ENCODE results near the gene RAB27A. TPM values are rescaled to one million over a fixed set of nuclear protein-coding genes. Genes with fewer than 3 reads are reported as not detected.

Gene RAB27A
- total RNA-seq, 1 experiment from 2014 or later: 4.3 TPM

DNA sequence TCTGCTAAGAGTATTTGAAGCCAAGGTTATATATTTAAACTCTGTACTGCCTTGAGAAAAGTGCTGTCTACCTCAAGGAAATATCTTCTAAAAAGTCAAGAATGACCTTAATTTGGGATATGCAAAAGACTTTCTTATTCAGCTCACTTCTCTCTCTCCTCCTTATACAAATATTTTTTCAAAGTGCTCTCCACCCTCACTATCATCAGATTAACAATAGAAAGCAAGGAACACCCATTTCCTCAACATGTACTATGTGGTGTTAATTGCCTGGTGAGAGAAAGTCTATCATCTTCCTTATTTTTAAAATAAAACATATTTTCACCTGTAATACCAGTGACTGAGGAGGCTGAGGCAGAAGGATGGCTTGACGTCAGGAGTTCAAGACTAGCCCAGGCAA is 48.4 kb downstream of the RAB27A start:
- Histone ChIP-seq H3K9me3 (no peaks in the 10 kb centered on the region), H3K4me3 (no peak overlapping the region), H3K27me3 (no peaks in the 10 kb centered on the region), H3K36me3 (no peaks in the 10 kb centered on the region)
- DNase-seq: no peak

DNA sequence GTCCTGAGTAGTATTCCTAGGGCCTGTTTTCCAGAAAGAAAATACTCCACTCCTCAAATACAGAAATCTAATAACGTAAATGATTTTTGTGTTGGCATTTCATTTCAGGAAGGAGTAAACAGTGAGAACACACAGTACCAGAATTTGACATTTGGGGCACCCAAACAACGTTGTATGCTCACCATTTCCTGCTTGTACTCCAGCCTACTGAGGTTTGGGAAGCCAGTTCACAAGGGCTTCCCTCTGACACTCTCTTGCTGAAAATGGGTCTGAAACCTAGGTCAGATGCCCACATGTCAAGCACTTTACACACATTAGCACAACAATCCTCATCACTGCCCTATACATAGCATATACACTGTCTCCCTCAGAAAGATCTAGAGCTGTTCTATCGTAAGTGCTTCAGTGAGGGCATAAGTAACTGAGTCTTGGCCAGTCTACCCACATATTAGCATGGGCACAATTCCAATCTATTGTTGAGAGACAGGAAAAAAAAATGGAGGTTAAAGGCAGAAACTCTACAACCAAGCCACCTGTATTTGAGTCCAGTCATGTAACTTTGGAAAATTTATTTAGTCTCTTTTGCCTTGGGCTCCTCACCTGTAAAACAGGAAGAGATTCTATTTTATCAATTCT is 49.4 kb downstream of the RAB27A start:
- Histone ChIP-seq H3K27me3 (no peaks in the 10 kb centered on the region), H3K36me3 (no peaks in the 10 kb centered on the region), H3K4me3 (no peak overlapping the region), H3K9me3 (no peaks in the 10 kb centered on the region)
- no peak for DNase-seq

DNA sequence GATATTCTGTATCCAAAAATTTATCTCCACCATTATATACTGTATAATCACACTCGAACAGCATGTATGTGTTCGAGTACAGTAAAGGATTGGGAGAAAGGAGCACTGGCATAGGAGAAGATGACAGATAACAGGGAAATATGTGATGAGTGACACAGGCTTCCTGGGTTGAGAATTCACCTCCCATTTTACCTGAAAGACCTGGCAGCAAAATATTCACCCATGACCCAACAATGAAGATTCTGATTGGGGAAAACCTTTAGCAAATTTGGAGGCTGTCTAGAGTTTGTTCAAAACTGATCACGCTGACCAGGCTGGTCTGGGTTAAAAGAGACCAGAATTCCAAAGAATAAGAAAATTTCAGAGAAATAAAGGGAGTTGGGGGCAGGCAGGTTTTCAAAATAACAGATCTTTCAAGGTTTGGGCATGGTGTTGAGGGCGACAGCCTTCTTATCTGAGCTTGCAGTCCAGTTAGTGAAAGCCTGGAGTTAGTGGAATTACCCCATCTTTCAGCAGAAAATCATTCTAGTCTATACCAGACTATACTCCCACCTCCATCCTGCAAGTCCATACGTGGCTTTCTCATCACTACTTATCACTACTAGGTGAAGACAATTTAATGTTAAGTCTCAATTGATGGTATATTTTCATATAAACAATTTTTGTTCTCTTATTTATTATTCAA is 50.0 kb downstream of the RAB27A start:
- no peak for DNase-seq
- no peak overlapping the region for H3K4me3 ChIP-seq
- no peaks in the 10 kb centered on the region for H3K9me3 ChIP-seq
- H3K27me3 ChIP-seq: no peaks in the 10 kb centered on the region
- H3K36me3 ChIP-seq: no peaks in the 10 kb centered on the region

DNA sequence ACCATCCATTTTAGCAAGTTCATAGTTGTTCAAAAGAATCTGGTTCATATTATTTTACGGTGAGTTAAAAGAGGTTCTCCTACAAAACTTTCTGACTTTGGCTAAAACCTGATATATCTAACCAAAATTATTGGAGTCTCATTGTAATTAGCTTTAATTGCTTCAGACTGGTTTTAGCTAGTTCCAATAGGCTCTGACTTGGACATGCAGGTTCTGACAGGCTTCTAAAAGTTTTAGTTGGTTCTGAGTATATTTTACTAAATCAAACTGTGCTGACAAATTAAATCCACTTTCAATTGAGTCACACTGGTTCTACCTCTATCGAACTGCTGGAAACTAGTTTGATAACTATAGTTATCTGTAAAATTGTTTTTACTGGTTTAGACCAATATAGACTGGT is 50.7 kb downstream of the RAB27A start:
- Histone ChIP-seq H3K4me3 (no peak overlapping the region), H3K9me3 (no peaks in the 10 kb centered on the region), H3K27me3 (no peaks in the 10 kb centered on the region), H3K36me3 (no peaks in the 10 kb centered on the region)
- DNase-seq: no peak

DNA sequence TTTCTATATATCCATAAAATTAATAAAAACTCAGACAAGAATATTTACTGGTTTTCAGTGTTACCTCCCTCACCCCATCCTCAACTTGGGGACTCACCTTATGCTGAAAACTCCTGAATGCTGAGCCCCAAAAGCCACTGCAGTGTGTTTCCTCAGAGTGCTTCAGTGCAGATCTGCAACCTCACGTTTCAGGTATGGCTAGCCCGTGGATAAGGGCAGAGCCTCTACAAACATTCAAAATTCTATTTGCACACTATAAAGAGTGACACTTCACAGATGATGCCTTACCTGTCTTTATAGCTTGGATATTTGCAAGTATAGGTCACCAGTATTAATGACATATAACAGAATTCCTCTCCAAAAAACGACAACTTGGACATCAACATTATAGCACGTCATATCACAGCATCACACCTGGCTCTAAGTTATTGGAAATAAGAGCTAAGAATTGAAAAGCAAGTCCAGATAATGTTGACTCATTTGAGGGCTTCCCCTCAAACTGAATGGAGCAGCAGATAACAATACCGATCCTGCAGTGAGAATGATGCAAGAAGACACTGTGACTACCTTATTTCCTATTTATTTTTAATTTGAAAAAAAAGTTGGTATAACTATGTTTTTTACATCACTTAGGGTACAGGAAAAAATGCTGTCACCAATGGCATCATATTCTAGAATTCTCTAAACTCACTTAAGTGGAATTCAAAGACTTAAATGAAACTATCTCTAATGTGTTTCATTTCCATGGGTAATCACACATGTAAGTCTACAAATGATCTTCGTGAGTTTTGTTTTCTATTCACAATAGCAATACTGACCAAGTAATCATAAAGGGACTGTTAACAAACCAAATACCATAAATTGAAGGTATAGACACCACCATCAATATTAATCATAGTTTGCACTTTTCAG is 52.1 kb downstream of the RAB27A start:
- H3K36me3 ChIP-seq: no peaks in the 10 kb centered on the region
- DNase-seq: no peak

DNA sequence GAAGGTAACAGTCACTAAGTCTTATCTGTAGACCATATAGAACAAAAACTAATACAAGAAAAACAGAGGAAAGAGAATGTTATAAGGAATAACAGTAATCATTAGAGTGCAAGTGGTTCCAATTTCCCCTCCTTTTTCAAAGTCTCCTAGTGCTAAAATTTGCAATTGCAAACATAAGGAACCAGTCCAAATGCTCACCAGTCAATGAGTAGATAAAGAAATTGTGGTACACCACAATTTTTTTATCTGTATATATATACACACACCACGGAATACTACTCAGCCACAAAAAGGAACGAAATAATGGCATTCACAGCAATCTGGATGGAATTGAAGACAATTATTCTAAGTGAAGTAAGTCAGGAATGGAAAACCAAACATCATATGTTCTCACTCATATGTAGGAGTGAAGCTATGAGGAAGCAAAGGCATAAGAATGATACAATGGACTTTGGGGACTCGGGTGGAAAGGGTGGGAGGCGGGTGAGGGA is 54.0 kb downstream of the RAB27A start:
- Histone ChIP-seq H3K36me3 (no peaks in the 10 kb centered on the region), H3K9me3 (no peaks in the 10 kb centered on the region), H3K27me3 (no peaks in the 10 kb centered on the region), H3K4me3 (no peak overlapping the region)
- no peak for DNase-seq

More for the DNA sequence above, 52.1 kb downstream of the RAB27A start:
- H3K27me3 ChIP-seq: no peaks in the 10 kb centered on the region
- H3K4me3 ChIP-seq: no peak overlapping the region
- no peaks in the 10 kb centered on the region for H3K9me3 ChIP-seq

DNA sequence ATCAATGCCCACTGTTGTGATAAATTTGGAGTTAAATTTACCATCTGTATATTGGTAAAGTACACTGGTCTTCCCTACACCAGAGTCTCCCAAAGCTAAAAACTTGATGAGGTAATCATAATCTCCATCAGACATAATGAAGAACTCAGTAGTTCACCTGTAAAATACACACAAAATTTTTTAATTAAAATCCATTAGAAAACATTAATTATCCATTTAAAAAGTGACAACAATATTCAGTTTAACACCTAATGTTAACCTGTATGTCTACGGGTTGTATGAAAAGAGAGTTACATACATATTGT is 54.9 kb downstream of the RAB27A start:
- Histone ChIP-seq H3K27me3 (no peaks in the 10 kb centered on the region), H3K9me3 (no peaks in the 10 kb centered on the region), H3K4me3 (no peak overlapping the region), H3K36me3 (no peaks in the 10 kb centered on the region)
- no peak for DNase-seq

DNA sequence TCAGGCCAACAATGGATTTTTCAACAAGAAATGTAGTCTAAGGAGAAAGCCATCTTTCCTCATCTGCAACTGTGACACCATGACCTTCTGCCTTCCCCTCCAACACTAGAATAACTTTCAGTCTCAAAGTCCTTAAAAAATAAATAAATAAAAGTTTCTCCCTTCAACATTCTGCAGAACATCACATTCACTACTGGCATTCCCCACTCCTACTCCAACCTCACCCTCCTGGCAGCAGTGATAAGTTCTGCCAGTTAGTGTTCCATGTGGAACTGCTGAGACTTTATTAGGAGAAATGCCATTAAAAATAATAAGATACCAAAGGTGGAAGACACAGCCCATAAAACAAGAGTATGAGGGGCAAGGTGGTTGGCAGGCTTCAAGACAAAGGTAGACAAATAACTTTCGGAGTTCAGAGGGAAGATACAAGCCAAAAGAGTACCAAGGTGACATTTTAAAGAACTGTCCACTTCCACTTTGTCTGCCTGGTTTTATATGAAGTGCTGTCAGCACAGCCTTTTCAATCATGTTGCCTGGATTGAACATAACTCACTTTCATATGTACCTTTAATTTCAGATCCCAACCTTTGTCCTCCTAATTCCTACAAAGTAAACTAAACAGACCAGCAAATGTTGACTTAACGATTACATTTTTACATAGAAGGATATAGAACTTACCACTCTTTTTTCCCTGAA is 55.4 kb downstream of the RAB27A start:
- Histone ChIP-seq H3K9me3 (no peaks in the 10 kb centered on the region), H3K36me3 (no peaks in the 10 kb centered on the region), H3K27me3 (no peaks in the 10 kb centered on the region), H3K4me3 (no peak overlapping the region)
- DNase-seq: no peak

DNA sequence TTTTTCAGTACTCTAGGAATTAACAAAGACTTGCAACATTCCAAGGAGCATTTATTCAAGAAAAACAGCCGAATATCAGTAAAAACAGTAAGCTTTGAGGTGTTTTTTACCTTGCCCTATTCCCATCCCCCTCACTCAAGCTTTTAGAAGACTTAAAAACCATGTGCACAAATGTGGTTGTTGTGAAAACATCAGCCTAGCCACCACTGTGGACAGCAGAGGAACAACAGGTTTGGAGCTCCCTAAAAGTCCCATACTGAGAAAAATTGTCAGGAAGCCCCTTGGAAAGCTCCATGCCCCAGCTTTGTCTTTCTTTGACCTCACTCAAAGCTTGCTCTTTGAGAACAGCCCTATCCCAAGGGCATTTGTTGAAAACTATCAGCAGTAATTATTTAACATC is 58.2 kb downstream of the RAB27A start:
- H3K36me3 ChIP-seq: no peaks in the 10 kb centered on the region
- no peak overlapping the region for H3K4me3 ChIP-seq
- H3K27me3 ChIP-seq: no peaks in the 10 kb centered on the region
- H3K9me3 ChIP-seq: no peaks in the 10 kb centered on the region
- no peak for DNase-seq

DNA sequence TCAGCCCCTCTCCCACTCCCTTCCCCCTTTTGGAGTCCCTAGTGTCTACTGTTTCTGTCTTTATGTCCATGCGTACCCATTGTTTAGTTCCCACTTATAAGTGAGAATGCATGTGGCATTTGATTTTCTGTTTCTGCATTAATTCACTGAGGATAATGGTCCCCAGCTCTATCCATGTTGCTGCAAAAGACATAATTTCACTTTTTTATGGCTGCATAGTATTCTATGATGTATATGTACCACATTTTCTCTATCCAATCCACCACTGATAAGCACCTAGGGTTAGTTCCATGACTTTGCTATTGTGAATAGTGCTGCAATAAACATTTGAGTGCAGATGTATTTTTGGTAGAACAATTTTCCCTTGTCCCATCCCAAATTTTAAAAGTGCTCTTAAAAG is 58.7 kb downstream of the RAB27A start:
- Histone ChIP-seq H3K27me3 (no peaks in the 10 kb centered on the region), H3K36me3 (no peaks in the 10 kb centered on the region), H3K4me3 (no peak overlapping the region), H3K9me3 (no peaks in the 10 kb centered on the region)
- DNase-seq: no peak

DNA sequence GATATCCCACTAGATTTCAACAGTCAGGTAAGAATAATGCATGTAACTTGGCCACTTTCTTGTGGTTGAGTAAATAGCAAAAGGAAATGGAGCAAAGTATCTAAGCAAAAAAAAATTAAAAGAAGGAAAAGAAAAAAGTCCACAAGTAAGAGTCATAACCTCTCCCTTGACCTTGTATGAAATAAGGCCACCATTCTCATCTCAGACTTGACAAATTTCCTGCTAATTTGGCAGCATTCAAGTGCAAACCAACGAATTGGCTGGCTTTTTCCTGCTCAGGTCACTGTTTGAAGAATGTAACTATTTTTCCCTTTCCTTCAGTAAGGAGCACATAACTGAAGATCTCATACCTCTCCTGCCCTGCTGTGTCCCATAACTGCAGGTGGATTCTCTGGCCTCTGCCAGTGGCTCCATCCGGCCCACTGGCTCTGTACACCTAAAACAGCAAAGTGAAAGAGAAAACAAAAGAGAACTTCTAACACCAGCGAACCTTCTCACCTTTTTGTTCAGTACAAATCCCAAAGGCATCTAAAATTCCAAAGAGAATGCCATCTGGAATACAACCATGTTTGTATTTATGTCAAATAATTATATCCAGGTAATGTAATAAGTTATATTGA is 59.5 kb downstream of the RAB27A start:
- Histone ChIP-seq H3K9me3 (no peaks in the 10 kb centered on the region), H3K4me3 (no peak overlapping the region), H3K27me3 (no peaks in the 10 kb centered on the region), H3K36me3 (no peaks in the 10 kb centered on the region)
- DNase-seq: no peak

DNA sequence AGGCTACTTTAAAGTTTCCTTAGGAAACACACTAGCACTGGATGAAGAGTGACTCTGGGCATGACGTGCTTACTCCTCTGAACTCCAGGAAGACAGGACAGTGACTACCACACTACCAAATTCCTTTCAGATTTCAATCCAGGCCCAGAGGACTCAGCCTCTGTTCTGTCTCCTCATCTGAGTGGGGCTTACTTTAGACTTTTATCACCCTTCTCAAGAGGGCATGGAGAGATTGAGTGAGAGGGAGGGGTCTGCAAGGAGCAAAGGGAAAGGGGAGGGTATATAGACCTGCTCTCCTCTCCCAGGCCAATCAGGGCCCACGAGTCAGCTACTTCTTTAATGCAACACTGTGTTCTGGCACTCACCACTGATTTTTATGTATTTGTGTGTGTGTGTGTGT is 63.5 kb downstream of the RAB27A start:
- no peak for DNase-seq
- no peaks in the 10 kb centered on the region for H3K9me3 ChIP-seq
- no peaks in the 10 kb centered on the region for H3K27me3 ChIP-seq
- no peak overlapping the region for H3K4me3 ChIP-seq
- no peaks in the 10 kb centered on the region for H3K36me3 ChIP-seq

DNA sequence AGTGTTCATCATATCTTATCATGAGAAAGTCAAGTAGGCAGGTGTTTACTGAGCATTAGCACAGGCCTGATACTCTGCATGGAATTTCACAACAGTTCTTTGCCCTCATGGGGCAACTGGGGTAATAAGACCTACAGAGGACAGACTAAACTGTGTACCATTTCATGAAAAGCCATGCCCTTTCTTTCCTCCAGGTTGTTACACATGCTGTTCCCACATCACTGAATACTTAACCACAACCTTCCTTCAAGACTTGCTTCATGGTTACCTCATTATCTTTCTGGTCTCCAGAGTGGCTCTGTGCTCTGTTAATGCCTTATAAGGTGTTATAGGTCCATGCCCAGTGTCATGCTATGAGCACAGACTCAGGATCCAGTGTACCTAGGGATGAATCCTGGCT is 64.7 kb downstream of the RAB27A start:
- H3K4me3 ChIP-seq: no peak overlapping the region
- H3K9me3 ChIP-seq: no peaks in the 10 kb centered on the region
- no peak for DNase-seq
- no peaks in the 10 kb centered on the region for H3K36me3 ChIP-seq
- H3K27me3 ChIP-seq: no peaks in the 10 kb centered on the region

DNA sequence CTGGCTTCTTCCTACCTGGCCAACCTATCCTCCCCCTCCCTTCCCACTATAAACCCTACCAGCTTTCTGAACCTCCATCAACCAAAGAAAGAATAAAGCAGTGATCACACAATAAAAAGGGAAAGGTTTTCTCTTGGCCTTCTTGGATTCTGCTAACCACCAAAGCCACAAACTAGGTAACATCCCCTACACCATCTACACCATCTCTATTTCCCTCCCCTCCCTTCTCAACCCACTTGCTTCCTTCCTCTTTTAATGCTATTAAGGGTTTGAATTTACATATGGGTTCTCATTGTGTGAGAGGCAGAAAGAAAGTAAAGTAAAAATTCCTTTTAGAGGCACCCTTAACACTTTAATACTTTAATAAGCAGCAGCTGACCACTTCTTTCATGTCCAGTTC is 67.0 kb downstream of the RAB27A start:
- no peaks in the 10 kb centered on the region for H3K36me3 ChIP-seq
- no peaks in the 10 kb centered on the region for H3K9me3 ChIP-seq
- H3K27me3 ChIP-seq: no peaks in the 10 kb centered on the region
- no peak overlapping the region for H3K4me3 ChIP-seq
- no peak for DNase-seq

DNA sequence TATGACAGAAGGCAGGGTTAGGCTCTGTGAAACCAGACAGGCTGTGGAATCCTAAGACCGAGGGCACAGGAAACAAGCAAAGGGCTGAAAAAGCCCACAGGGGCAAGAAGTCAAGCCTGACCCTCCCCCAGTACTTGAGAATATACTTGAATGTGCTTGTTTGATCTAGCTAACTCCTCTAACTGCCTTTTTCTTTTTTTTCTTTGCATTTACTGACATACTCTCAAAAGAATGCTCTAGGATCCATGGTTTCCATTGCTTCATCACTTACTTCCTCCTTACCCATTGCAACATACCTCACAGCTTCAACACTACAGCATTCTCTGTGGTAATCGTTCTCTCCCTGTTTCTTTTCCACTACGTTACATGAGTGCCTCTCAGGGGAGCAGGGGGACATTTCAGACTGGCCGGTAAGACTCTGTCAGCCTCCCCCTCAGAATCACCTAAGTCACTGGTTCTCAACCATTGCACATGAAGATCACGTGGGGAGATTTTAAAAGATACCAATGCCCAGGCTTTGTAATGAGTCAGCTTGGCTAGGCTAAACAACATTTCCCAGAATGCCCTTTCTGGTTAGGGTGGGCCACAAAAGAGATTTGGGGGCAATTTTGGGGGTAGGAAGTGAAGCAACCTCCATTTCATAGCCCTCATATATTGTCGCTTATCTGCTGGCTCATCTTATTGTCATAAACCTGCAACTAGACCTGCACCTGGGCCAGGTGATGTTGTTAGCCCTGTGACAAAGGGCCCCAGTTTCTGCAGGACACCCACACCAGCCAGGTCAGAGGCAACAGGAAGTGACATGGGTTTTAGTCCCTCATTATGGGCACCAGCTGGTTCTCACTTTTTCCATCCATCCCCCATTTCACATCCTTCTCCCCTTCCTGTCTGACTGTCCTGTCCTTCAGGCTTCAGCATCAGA is 68.3 kb downstream of the RAB27A start:
- DNase-seq: no peak
- no peaks in the 10 kb centered on the region for H3K36me3 ChIP-seq
- H3K9me3 ChIP-seq: no peaks in the 10 kb centered on the region
- H3K27me3 ChIP-seq: no peaks in the 10 kb centered on the region
- H3K4me3 ChIP-seq: no peak overlapping the region

DNA sequence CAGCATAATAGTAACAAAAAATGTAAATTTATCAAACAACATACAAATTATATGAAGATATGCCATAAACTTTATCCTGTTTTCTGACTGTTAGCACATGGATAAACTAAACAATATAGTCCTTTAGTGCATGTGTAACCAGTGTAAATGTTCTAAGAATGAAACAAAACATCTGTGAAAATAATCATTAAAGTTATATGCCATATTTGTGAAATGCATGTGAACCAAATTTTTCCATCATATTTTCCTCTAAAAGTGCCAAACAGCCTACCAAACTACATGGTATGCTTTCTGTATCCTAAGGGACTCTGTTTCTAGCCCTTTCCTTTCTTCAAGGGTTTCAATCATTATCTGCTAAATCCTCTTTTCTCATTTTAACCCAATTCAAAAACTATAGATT is 69.0 kb downstream of the RAB27A start:
- Histone ChIP-seq H3K4me3 (no peak overlapping the region), H3K9me3 (no peaks in the 10 kb centered on the region), H3K36me3 (no peaks in the 10 kb centered on the region), H3K27me3 (no peaks in the 10 kb centered on the region)
- DNase-seq: no peak
